HT-29 (cell line): ENCODE measurements around the gene RFLNA. TPM values are rescaled to one million over a fixed set of nuclear protein-coding genes. Genes with fewer than 3 reads are reported as not detected.

Experiments used
- DNase-seq: peaks from one replicate; pipeline ENCODE4 v3.0.0-alpha.2; 2015; ENCODE audit warnings: low spot score
- total RNA-seq: library from RNA; depleted of rRNA; stranded (reverse); fragments of >200 nt; shearing (Covaris generic); gene quantifications from 2 replicates; pipeline ENCODE4 v1.2.3, GENCODE V29; 2014

Gene RFLNA
- total RNA-seq, 1 experiment from 2014 or later, result not detected

DNA sequence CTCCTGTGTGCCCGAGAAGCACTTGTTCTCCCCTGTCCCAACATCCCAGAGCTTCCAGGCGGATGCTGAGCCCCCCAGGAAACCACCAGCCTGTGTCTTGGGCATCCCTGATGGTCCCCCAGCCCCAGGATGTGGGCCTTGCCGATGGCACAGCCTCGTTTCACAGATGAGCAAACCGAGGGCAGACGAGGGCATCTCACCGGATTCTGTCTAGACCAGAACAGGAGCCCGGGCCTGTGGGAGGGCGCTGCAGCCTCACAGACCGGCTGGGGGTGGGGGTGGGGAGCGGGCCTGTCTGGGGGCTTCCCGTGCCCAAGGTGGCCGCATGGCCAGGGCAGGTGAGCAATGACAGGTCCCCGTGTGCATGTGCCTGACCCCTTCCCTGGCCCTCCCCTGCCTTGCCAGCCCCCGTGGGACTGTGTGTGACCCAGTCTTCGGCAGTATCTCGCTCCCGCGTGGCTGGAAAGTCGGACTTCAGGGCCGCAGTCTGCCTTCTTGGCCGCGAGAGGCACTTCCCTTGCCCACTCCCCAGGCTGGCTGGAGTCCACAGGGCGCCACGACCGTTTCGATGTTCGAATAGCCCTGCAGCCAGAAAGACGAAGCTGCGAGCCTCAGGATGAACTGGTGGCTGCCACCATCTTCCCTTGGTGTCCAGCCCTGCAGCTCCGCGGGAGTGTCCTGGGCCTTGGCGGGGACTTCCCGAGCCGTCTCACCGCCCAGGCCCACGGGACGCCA, 8.9 kb downstream of the RFLNA start:
- DNase-seq, result no peak

DNA sequence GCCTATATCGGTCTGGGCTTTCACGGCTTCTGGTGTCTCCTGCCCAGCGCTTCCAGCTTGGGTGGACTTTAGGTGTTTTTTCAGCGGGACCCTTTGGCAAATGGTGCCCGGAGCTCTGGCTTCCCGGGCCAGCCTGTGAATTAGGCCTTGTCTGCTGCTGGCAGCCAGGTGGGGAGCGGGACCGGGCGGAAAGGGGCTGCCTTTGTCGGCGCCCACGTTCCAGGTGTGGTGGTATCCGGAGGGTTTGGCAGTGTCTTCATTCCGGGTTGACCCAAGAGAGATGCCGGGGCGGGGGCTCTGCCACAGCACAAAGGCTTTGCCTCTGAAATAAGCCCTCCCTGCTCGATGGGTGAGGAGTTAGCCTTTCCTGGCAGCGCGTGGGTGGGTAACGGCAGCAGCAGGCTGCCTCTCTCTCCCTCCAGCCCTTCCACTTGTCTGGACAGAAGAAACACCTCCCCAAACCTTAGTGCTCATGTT, 9.5 kb downstream of the RFLNA start:
- DNase-seq, result no peak

GRCh38 chr12:124305136-124305535, 10.2 kb downstream of the RFLNA start:
- no peak for DNase-seq

GRCh38 chr12:124305776-124306685, 11.1 kb downstream of the RFLNA start:
- no peak for DNase-seq

DNA sequence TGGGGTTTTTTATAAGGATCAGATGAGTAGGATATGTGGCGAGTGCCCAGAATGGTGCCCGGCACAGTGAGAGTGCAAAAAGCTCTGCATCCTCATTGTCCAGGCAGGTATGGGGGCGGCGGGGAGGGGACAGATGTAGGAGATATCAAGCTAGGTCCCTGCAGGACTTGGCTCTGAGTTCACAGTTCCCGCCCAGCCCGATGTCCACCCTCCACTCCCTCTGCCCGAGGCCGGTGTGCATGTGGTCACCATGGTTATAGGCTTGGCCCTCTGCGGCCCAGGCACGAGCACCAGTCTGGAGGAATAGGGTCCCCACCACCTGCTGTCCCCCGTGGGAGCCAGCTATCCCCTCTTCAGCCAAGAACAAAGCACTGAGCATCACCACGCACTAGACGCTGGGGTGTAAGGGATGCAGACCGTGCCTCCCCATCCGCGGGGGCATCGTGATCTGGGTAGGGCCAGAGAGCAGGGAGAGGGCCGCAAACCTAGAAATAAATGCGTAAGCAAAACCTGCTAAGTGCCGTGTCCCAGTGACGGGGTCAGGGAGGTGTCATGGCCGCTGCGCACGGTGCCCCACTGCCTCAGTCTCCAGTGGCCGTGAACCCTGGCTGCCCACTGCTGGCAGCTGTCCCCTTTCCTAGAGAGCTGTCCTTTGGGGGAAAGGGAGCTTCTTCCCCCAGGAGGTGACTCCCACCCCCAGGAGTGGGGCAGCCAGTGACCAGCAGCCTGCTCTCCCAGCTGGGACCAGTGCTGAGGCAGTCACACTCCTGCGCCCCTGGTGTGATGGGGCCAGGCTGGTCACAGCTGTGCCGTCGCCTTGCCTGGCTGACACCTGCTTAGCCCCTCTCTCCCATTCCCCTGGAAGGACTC, 12.0 kb downstream of the RFLNA start:
- no peak for DNase-seq

DNA sequence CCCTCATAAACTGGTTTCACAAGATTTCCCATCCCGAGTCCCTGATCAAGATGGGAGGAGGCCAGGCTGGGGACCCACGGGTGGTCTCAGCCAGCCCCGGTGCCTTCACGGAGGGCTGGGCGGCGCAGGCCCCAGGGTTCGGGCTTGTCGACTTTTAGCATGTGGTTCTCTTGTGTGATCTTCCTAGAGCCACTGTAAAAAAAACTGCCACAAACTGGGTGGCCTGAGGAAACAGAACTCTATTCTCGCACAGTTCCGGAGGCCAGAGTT, 12.6 kb downstream of the RFLNA start:
- no peak for DNase-seq

- DNase-seq, result no peak
Observed at GRCh38 chr12:124308741-124309140, 13.8 kb downstream of the RFLNA start.

DNA sequence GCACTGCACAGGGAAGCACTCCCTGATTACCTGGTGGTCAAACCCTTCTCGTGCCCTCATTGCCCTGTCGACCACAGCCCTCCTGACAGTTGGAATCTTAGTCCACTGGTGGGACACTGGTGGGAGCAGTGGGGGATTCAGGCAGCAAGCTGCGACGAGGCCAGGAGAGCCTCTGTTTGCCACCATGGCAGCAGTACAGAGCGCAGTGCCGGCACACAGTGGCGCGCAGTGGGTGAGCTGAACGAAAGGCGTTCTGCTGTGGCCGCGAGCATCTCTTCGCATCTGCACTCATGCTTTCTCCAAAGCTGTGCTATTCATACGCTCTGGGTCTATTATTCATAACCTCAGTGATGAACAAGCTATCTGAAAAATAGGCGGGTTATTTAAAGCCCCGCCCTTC, 14.3 kb downstream of the RFLNA start:
- DNase-seq, result no peak

DNA sequence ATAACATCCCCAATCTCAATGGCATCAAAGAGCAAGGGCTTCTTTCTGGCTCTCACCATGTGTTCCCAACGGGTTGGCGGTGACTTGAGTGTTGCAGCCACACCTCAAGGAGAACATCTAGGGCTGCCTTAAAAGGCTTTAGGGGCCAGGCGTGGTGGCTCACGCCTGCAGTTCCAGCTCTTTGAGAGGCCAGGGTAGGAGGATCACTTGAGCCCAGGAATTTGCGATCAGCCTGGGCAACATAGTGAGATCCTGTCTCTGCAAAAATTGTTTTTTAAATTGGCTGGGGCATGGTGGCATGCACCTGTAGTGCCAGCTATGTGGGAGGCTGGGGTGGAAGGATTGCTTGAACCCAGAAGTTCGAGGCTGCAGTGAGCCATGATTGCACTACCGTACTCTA, 14.9 kb downstream of the RFLNA start:
- no peak for DNase-seq

GRCh38 chr12:124310178-124310577, 15.3 kb downstream of the RFLNA start:
- DNase-seq, result no peak

- DNase-seq, result no peak
Observed at GRCh38 chr12:124310785-124311184, 15.9 kb downstream of the RFLNA start.

GRCh38 chr12:124311292-124312109, 16.6 kb downstream of the RFLNA start:
- DNase-seq, result no peak

DNA sequence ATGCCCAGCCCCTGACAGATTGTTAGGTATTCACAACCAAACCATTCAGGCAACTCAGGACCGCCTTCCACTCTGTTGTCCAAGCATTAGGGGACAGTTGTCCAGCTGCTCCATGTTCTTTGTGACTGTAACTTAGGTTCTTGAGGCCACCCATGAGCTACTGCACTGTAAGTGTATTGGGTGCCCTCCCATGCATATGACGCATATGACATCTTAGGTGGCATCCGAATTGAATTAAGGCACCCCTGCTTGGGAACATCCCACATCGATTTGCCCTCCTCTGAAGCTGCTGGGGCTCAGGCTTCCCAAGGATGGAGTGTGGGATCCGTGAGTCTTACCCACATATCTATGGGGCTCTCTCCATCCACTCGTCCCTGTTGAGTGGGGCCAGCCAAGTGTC, 17.7 kb downstream of the RFLNA start:
- DNase-seq, result no peak

- no peak for DNase-seq
Observed at GRCh38 chr12:124314207-124314606, 19.3 kb downstream of the RFLNA start.

DNA sequence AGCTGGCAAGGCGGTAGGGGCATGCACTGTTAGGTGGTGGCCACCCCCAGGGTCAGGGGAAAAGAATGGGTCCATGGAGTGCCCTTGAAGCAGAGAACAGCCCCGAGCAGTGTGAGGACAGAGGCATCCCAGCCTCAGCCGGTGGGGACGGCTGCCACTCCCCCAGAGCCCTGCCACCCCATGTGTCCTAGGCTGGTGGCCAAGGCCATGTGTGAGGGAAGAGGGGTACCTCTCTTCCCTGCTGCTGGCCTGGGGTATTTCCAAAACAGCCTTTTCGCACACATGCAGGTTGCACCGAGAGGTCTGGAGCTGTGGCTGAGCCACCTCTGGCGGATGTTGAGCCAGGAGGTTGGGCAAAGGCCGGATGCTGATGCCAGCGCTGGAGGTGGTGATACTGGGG, 19.9 kb downstream of the RFLNA start:
- DNase-seq, result no peak

DNA sequence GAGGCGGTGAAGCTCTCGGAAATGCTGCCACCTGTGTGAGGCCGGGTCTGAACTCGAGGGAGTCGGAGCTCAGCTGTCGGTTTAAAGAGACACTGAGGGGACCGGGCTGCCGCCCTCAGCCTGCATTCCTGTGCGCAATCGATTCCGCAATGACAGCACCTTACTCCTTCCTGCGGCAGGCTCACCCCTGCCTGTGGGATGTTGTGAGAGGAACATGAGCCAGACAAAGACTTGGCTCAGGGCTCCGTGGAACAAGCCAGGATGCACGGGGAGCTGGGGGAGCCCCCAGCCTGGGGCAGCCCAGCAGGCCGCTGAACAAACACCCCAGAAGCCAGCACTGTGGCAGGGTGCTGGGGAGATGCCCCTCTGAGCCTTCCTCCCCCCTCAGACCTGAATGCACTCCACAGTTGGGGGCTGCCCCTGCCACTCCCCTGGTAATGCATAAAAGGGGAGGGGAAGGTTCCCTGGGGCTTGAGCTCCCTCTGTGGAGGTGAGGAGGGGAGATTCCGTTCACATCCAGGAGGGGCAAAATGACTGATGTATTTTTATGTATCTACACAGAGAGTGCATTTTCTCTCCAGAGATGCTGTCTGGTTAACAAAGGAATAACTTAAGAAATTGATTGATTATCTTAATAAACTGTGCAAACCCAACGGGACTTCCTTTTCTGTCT, 20.6 kb downstream of the RFLNA start:
- no peak for DNase-seq

- DNase-seq, result no peak
Observed at GRCh38 chr12:124316257-124316900, 21.5 kb downstream of the RFLNA start.

- no peak for DNase-seq
Observed at GRCh38 chr12:124317400-124317799, 22.5 kb downstream of the RFLNA start.

DNA sequence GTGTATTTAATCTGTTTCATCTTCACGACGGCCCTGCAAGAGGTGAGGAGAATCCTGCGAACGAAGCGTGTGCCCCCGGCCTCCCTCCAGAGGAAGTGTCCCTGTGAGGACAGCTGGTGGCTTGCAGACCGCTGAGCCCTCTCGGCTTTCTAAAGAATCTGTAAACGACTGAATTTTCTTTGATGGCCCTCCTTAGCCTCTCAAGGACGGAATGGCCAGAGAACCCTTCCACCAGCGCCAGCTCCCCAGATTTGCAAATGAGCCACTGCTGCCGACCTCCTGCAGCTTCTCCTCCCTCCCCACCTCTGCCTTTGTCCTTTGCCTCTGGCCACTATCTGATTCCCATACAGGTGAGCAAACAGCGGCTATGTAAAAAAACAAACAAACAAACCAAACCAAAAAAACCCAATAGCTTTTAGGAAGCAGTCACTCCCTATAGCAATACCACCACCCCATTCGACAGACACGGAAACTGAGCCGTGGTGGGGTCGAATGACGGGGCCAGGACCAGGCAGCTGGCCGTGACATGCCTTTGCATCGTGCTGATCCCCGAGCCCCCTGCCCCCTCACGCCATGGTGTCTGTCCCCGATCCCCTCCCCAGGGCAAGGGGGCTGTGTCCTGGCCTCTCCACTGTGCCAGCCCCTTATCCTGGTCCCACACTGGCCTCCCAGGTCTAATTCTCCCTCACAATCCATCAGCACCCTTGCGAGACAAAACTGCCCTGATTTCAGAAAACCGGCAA, 23.6 kb downstream of the RFLNA start:
- no peak for DNase-seq
